HCT116 (cell line): ENCODE results near the gene PREX1.

ENCODE experiments used
- CEBPB ChIP-seq: IDR thresholded peaks from 2 replicates; pipeline ENCODE4 v1.6.1; 2012; ENCODE audit warnings: low read depth
- CTCF ChIP-seq, 3 experiments: fragments of 200-600 bp in 1 of 3; sonication (generic) in 1 of 3; IDR thresholded peaks in 2 of 3; conservative IDR thresholded peaks in 1 of 3; 2 replicates each; pipeline ENCODE4 v1.5.1; 2012 to 2017; ENCODE audit warnings: low read depth in 2 of 3, low read length in 2 of 3, antibody characterized with exemption in 1 of 3, borderline replicate concordance in 1 of 3, control low read depth in 1 of 3, mild to moderate bottlenecking in 1 of 3, mixed read lengths in 1 of 3, mixed run types in 1 of 3, moderate library complexity in 1 of 3; ENCODE audit not compliant: insufficient read depth in 1 of 3
- EZH2 ChIP-seq: fragments of 200-600 bp; sonication (generic); IDR thresholded peaks from 2 replicates; pipeline ENCODE4 v1.6.1; 2017; ENCODE audit warnings: antibody characterized with exemption, mixed run types
- JUND ChIP-seq: IDR thresholded peaks from 2 replicates; pipeline ENCODE4 v1.6.1; 2012
- POLR2A ChIP-seq: IDR thresholded peaks from 2 replicates; pipeline ENCODE4 v1.7.0; 2011; ENCODE audit warnings: borderline replicate concordance; ENCODE audit not compliant: insufficient read depth, insufficient read length; ENCODE audit errors: extremely low read depth
- POLR2AphosphoS5 ChIP-seq: IDR thresholded peaks from 2 replicates; pipeline ENCODE4 v1.6.1; 2011; ENCODE audit warnings: mild to moderate bottlenecking, low read depth, low read length, moderate library complexity
- RAD21 ChIP-seq: IDR thresholded peaks from 2 replicates; pipeline ENCODE4 v1.6.1; 2012; ENCODE audit warnings: low read depth, mild to moderate bottlenecking
- SP1 ChIP-seq: IDR thresholded peaks from 2 replicates; pipeline ENCODE4 v1.6.1; 2012; ENCODE audit warnings: low read depth
- ZBTB33 ChIP-seq: IDR thresholded peaks from 2 replicates; pipeline ENCODE4 v1.6.1; 2011; ENCODE audit warnings: mild to moderate bottlenecking, low read length, moderate library complexity; ENCODE audit not compliant: insufficient replicate concordance; ENCODE audit errors: extremely low read depth
- ZNF274 ChIP-seq: fragments of 200-500 bp; sonication (Bioruptor generic); IDR thresholded peaks from 2 replicates; pipeline ENCODE4 v1.6.1; 2014; ENCODE audit warnings: mild to moderate bottlenecking, low read depth, low read length, inconsistent platforms

DNA sequence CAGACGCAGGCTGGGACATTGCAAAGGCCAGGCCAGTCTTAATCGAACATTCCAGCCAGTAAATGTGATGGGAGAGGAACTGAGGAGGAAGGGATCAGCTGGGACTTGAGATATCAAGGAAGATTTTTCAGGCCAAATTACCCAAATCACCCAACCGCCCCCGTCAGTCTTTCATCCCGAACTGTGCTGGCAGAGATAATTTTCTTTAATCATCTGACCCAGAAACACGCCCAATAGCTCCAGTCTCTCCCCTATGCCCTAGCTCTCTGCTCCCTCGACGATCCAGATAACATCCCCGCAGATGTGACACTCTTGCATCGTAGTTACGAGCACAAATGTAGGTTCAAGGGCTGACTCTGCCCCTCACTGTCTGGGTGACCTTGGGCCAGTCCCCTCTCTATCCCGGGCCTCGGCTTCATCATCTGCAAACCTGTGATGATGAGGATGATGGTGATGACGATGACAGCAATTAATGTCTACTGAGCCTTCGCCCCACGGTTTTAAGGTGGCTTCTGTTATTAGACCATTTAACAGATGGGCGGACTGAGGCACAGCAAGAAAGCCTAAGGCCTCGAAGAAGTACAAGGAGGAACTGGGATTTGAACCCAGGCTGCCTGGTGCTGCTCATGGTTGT lies 118.6 kb downstream of the PREX1 start:
- TF ChIP-seq POLR2AphosphoS5 = no peak
- TF ChIP-seq ZNF274 = no peak
- no peak for TF ChIP-seq SP1
- TF ChIP-seq RAD21 = no peak
- no peak for TF ChIP-seq CTCF (IDR thresholded peaks at IDR 0.05 in 2 of 3, conservative IDR thresholded peaks at IDR 0.05 in 1 of 3; ENCODE audit: borderline replicate concordance in 1 of 3, insufficient read depth in 1 of 3, low read depth in 2 of 3, low read length in 2 of 3)
- no peak for TF ChIP-seq EZH2
- no peak for TF ChIP-seq ZBTB33
- no peak for TF ChIP-seq JUND
- TF ChIP-seq POLR2A = no peak
- no peak for TF ChIP-seq CEBPB
